Measurements from ENCODE around the gene IFFO2. TPM values are rescaled to one million over a fixed set of nuclear protein-coding genes. Genes with fewer than 3 reads are reported as not detected.

Gene IFFO2
- total and polyA plus RNA-seq, 2 of the 8 experiments (the other 6 are each of a cell fraction or from before 2014, with no cell fraction given): 6.6 to 10.4 TPM

- no peak for TF ChIP-seq SIN3A (conservative IDR thresholded peaks at IDR 0.05 in 1 of 2, IDR thresholded peaks at IDR 0.05 in 1 of 2; ENCODE audit: low read depth in 1 of 2, low read length in 2 of 2)
- no peak for TF ChIP-seq SIX5 (IDR thresholded peaks at IDR 0.05; ENCODE audit: low read depth, low read length)
Measured at GRCh38 chr1:18874600-18874999, 81.9 kb downstream of the IFFO2 start (continued).
